HG02759 (cell line): ENCODE measurements around the gene TRIM65.

Experiments used
- ATAC-seq: cut with Tn5 transposase; IDR thresholded peaks from one replicate; pipeline ENCODE4 v1.9.1; 2021; ENCODE audit warnings: mild to moderate bottlenecking, moderate library complexity; ENCODE audit not compliant: unreplicated experiment

Gene TRIM65

GRCh38 chr17:75896415-75897159, at the start of gene TRIM65:
Gene TRIM65, minus strand, starts transcription at chr17:75896951. Its CDS starts 14 bp downstream, at chr17:75896937.
- ATAC-seq: peak; percentile 70

- no peak for ATAC-seq
Observed at GRCh38 chr17:75945211-75945610, 48.5 kb upstream of the TRIM65 start.

GRCh38 chr17:75943491-75943890, 46.7 kb upstream of the TRIM65 start:
- ATAC-seq: no peak

- no peak for ATAC-seq
Observed at GRCh38 chr17:75942473-75942872, 45.7 kb upstream of the TRIM65 start.

GRCh38 chr17:75941442-75941819, 44.7 kb upstream of the TRIM65 start:
- no peak for ATAC-seq

- peak; percentile 97 for ATAC-seq
Observed at GRCh38 chr17:75940727-75941441, 44.1 kb upstream of the TRIM65 start, which contains the start of gene FBF1. Gene FBF1, minus strand, starts transcription at chr17:75941042. Its CDS starts 2,893 bp downstream, at chr17:75938149.

- ATAC-seq: no peak
Observed at GRCh38 chr17:75937652-75938051, 40.9 kb upstream of the TRIM65 start.

- no peak for ATAC-seq
Observed at GRCh38 chr17:75933808-75934207, 37.1 kb upstream of the TRIM65 start.

- no peak for ATAC-seq
Observed at GRCh38 chr17:75932852-75933251, 36.1 kb upstream of the TRIM65 start.

- no peak for ATAC-seq
Observed at GRCh38 chr17:75931062-75931461, 34.3 kb upstream of the TRIM65 start.

- no peak for ATAC-seq
Observed at GRCh38 chr17:75927286-75927922, 30.7 kb upstream of the TRIM65 start.

GRCh38 chr17:75926456-75926855, 29.7 kb upstream of the TRIM65 start:
- ATAC-seq: no peak

- ATAC-seq: no peak
Observed at GRCh38 chr17:75925912-75926311, 29.2 kb upstream of the TRIM65 start.

- no peak for ATAC-seq
Observed at GRCh38 chr17:75925103-75925502, 28.4 kb upstream of the TRIM65 start.

GRCh38 chr17:75922963-75923874, 26.5 kb upstream of the TRIM65 start:
- no peak for ATAC-seq

- no peak for ATAC-seq
Observed at GRCh38 chr17:75922173-75922961, 25.6 kb upstream of the TRIM65 start.

- no peak for ATAC-seq
Observed at GRCh38 chr17:75921596-75921995, 24.8 kb upstream of the TRIM65 start.

- ATAC-seq: no peak
Observed at GRCh38 chr17:75920045-75920560, 23.4 kb upstream of the TRIM65 start.

- ATAC-seq: no peak
Observed at GRCh38 chr17:75919611-75920010, 22.9 kb upstream of the TRIM65 start.
